HepG2 (cell line): ENCODE results near the gene ATP8B2. TPM values are rescaled to one million over a fixed set of nuclear protein-coding genes. Genes with fewer than 3 reads are reported as not detected.

Experiments
- BCL6 ChIP-seq: IDR thresholded peaks from 2 replicates; pipeline ENCODE4 v1.6.1; 2016; ENCODE audit warnings: missing genetic modification reagents, missing compliant biosample characterization
- CCAR2 ChIP-seq: fragments of 200-400 bp; formaldehyde crosslinking; optimal IDR thresholded peaks from 2 replicates; pipeline ENCODE3; 2018; ENCODE audit warnings: low read depth, mild to moderate bottlenecking, low read length, moderate library complexity
- CENPX ChIP-seq: sonication (generic); formaldehyde crosslinking; IDR thresholded peaks from 2 replicates; pipeline ENCODE4 v1.9.0; 2021; ENCODE audit warnings: mild to moderate bottlenecking, missing genetic modification reagents, moderate library complexity
- DMAP1 ChIP-seq: IDR thresholded peaks from 2 replicates; pipeline ENCODE4 v1.6.1; 2016
- HNRNPUL1 ChIP-seq: fragments of 200-400 bp; formaldehyde crosslinking; IDR thresholded peaks from 2 replicates; pipeline ENCODE4 v1.6.1; 2017; ENCODE audit warnings: low read depth, mild to moderate bottlenecking, low read length, moderate library complexity
- IKZF1 ChIP-seq: fragments of 450-650 bp; IDR thresholded peaks from 2 replicates; pipeline ENCODE4 v1.7.1; 2016
- LCORL ChIP-seq, 2 experiments: fragments of 450-650 bp in 1 of 2; sonication (generic) in 1 of 2; formaldehyde crosslinking in 1 of 2; IDR thresholded peaks; 2 replicates each; pipeline versions ENCODE4 v1.5.0 to v1.6.1; 2017 to 2020; ENCODE audit warnings: antibody characterized with exemption in 1 of 2, missing genetic modification reagents in 1 of 2
- MIXL1 ChIP-seq: IDR thresholded peaks from 2 replicates; pipeline ENCODE4 v1.6.1; 2016
- MXI1 ChIP-seq: IDR thresholded peaks from 3 replicates; pipeline ENCODE4 v1.6.1; 2012; ENCODE audit warnings: low read depth, low read length, inconsistent platforms, borderline replicate concordance
- NFE2 ChIP-seq: sonication (generic); formaldehyde crosslinking; IDR thresholded peaks from 2 replicates; pipeline ENCODE4 v1.4.0; 2020; ENCODE audit warnings: missing genetic modification reagents
- POLR2AphosphoS2 ChIP-seq: IDR thresholded peaks from 2 replicates; pipeline ENCODE4 v1.6.1; 2011; ENCODE audit warnings: low read depth, low read length, improper control_type of control experiment
- SIX4 ChIP-seq: sonication (generic); formaldehyde crosslinking; IDR thresholded peaks from 2 replicates; pipeline ENCODE4 v1.4.0; 2020; ENCODE audit warnings: missing genetic modification reagents
- SUZ12 ChIP-seq: fragments of 150-350 bp; IDR thresholded peaks from 2 replicates; pipeline ENCODE4 v1.6.1; 2014; ENCODE audit warnings: low read depth, low read length
- THYN1 ChIP-seq: sonication (generic); formaldehyde crosslinking; IDR thresholded peaks from 2 replicates; pipeline ENCODE4 v1.8.1; 2023; ENCODE audit warnings: low read depth, mild to moderate bottlenecking, moderate library complexity, missing genetic modification reagents, borderline replicate concordance
- ZFP82 ChIP-seq: sonication (generic); formaldehyde crosslinking; IDR thresholded peaks from 2 replicates; pipeline ENCODE4 v1.5.1; 2020; ENCODE audit warnings: mild to moderate bottlenecking, missing genetic modification reagents, borderline replicate concordance
- ZNF232 ChIP-seq: sonication (generic); formaldehyde crosslinking; IDR thresholded peaks from 2 replicates; pipeline ENCODE4 v1.4.0; 2020; ENCODE audit warnings: missing genetic modification reagents, borderline replicate concordance
- ZNF263 ChIP-seq: sonication (generic); formaldehyde crosslinking; IDR thresholded peaks from 2 replicates; pipeline ENCODE4 v1.4.0; 2020; ENCODE audit warnings: missing genetic modification reagents
- ZNF335 ChIP-seq: sonication (generic); formaldehyde crosslinking; IDR thresholded peaks from 2 replicates; pipeline ENCODE4 v1.4.0; 2020; ENCODE audit warnings: missing genetic modification reagents
- ZNF337 ChIP-seq: sonication (generic); formaldehyde crosslinking; IDR thresholded peaks from 2 replicates; pipeline ENCODE4 v1.5.1; 2020; ENCODE audit warnings: missing genetic modification reagents, low read depth, mild to moderate bottlenecking, borderline replicate concordance
- ZNF776 ChIP-seq: sonication (generic); formaldehyde crosslinking; IDR thresholded peaks from 2 replicates; pipeline ENCODE4 v1.4.0; 2020; ENCODE audit warnings: mild to moderate bottlenecking, missing genetic modification reagents
- ZNF879 ChIP-seq: sonication (generic); formaldehyde crosslinking; IDR thresholded peaks from 2 replicates; pipeline ENCODE4 v1.8.1; 2023; ENCODE audit warnings: missing genetic modification reagents
- polyA plus RNA-seq, 8 experiments: library from polyadenylated mRNA; depleted of rRNA in 3 of 8; stranded (reverse) in 7 of 8; unstranded in 1 of 8; fragments of >200 nt; fragmentation: Illumina TruSeq in 4 of 8; extraction: Trizol in 4 of 8; gene quantifications; 2 replicates each; pipeline versions ENCODE4 v1.2.1 to v1.2.3, GENCODE V29; 2011 to 2016; ENCODE audit warnings: low read depth in 4 of 8, missing spikeins in 1 of 8, mixed read lengths in 1 of 8; ENCODE audit not compliant: insufficient read depth in 1 of 8
- total RNA-seq, 5 experiments: library from RNA; depleted of rRNA; stranded (reverse); fragments of >200 nt; fragmentation: Illumina TruSeq; extraction: Trizol; gene quantifications; 2 replicates each; pipeline ENCODE4 v1.2.3, GENCODE V29; 2016; ENCODE audit warnings: low read depth in 1 of 5
- TF ChIP-seq, protein P1 (sequence below): sonication (generic); formaldehyde crosslinking; IDR thresholded peaks from 2 replicates; pipeline ENCODE4 v1.4.0; 2020; ENCODE audit warnings: missing genetic modification reagents, borderline replicate concordance
- TF ChIP-seq, protein P2 (sequence below): sonication (generic); formaldehyde crosslinking; IDR thresholded peaks from 2 replicates; pipeline ENCODE4 v1.5.0; 2020; ENCODE audit warnings: missing genetic modification reagents
- TF ChIP-seq, protein P3 (sequence below): IDR thresholded peaks from 2 replicates; pipeline ENCODE4 v1.6.1; 2016; ENCODE audit warnings: missing compliant biosample characterization, missing genetic modification reagents, borderline replicate concordance
- TF ChIP-seq, protein P4 (sequence below): sonication (generic); formaldehyde crosslinking; IDR thresholded peaks from 2 replicates; pipeline ENCODE4 v1.8.0; 2022; ENCODE audit warnings: mild to moderate bottlenecking, missing genetic modification reagents, moderate library complexity

Gene ATP8B2
- total and polyA plus RNA-seq, 2 of the 13 experiments (the other 11 are each of a cell fraction or from before 2014, with no cell fraction given): 20.4 to 39.3 TPM

DNA sequence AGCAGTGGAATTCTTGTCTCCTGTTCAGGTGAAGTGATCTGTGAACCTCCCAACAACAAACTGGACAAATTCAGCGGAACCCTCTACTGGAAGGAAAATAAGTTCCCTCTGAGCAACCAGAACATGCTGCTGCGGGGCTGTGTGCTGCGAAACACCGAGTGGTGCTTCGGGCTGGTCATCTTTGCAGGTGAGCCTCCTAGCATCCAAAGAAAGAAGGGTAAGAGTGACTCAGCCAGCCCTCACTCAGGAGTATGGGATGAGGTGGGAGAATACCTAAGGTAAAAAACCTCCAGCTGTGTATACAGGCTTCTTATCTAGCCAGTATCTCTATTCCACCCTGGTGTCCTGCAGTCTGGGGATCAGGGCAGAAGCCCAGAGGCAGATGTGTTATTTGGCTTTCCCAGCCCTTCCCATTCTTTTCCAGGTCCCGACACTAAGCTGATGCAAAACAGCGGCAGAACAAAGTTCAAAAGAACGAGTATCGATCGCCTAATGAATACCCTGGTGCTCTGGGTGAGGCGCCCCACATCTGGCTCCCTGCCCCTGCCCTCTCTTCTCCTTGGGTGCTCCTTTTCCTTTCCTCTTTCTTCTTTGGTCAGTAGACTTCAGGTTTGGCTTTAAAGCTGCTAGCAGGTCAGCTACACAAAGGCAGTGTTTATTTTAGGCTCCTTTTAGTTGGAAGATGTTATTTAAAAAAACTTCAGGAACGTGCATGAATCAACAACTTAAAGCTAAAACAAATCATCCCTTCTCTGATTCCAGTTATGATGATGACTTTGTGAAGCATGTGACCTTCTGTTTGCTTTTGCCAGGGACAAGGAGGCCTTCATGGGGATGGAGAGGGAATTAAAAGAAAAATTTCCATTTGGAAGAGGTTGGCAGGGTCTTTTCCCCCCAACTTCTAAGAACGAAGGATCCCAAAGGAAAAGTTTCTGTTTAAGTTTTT, 9.0 kb downstream of the ATP8B2 start (continued):
- TF ChIP-seq POLR2AphosphoS2: no peak
- TF ChIP-seq BCL6: 0 out of 2 replicates have a peak, but pooled peaks have one; percentile 18
- TF ChIP-seq DMAP1 (CRISPR knock-in tag): 0 out of 2 replicates have a peak, but pooled peaks have one; percentile 18
- no peak for TF ChIP-seq NFE2
- TF ChIP-seq ZFP82 (CRISPR knock-in tag): no peak
- no peak for TF ChIP-seq CCAR2
- no peak for TF ChIP-seq ZNF879
- no peak for TF ChIP-seq IKZF1
- TF ChIP-seq, protein P1, sequence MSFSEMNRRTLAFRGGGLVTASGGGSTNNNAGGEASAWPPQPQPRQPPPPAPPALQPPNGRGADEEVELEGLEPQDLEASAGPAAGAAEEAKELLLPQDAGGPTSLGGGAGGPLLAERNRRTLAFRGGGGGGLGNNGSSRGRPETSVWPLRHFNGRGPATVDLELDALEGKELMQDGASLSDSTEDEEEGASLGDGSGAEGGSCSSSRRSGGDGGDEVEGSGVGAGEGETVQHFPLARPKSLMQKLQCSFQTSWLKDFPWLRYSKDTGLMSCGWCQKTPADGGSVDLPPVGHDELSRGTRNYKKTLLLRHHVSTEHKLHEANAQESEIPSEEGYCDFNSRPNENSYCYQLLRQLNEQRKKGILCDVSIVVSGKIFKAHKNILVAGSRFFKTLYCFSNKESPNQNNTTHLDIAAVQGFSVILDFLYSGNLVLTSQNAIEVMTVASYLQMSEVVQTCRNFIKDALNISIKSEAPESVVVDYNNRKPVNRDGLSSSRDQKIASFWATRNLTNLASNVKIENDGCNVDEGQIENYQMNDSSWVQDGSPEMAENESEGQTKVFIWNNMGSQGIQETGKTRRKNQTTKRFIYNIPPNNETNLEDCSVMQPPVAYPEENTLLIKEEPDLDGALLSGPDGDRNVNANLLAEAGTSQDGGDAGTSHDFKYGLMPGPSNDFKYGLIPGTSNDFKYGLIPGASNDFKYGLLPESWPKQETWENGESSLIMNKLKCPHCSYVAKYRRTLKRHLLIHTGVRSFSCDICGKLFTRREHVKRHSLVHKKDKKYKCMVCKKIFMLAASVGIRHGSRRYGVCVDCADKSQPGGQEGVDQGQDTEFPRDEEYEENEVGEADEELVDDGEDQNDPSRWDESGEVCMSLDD (CRISPR knock-in tag): peak; percentile 23; the same call in 1 of the 2 replicates
- no peak for TF ChIP-seq HNRNPUL1
- TF ChIP-seq, protein P2, sequence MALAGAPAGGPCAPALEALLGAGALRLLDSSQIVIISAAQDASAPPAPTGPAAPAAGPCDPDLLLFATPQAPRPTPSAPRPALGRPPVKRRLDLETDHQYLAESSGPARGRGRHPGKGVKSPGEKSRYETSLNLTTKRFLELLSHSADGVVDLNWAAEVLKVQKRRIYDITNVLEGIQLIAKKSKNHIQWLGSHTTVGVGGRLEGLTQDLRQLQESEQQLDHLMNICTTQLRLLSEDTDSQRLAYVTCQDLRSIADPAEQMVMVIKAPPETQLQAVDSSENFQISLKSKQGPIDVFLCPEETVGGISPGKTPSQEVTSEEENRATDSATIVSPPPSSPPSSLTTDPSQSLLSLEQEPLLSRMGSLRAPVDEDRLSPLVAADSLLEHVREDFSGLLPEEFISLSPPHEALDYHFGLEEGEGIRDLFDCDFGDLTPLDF: no peak
- no peak for TF ChIP-seq ZNF337
- no peak for TF ChIP-seq THYN1
- TF ChIP-seq, protein P3, sequence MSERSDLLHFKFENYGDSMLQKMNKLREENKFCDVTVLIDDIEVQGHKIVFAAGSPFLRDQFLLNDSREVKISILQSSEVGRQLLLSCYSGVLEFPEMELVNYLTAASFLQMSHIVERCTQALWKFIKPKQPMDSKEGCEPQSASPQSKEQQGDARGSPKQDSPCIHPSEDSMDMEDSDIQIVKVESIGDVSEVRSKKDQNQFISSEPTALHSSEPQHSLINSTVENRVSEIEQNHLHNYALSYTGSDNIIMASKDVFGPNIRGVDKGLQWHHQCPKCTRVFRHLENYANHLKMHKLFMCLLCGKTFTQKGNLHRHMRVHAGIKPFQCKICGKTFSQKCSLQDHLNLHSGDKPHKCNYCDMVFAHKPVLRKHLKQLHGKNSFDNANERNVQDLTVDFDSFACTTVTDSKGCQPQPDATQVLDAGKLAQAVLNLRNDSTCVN (CRISPR knock-in tag): no peak
- peak; percentile 86 for TF ChIP-seq ZNF263
- TF ChIP-seq MXI1: 0 out of 3 replicates have a peak, but pooled peaks have one; percentile 21
- TF ChIP-seq, protein P4, sequence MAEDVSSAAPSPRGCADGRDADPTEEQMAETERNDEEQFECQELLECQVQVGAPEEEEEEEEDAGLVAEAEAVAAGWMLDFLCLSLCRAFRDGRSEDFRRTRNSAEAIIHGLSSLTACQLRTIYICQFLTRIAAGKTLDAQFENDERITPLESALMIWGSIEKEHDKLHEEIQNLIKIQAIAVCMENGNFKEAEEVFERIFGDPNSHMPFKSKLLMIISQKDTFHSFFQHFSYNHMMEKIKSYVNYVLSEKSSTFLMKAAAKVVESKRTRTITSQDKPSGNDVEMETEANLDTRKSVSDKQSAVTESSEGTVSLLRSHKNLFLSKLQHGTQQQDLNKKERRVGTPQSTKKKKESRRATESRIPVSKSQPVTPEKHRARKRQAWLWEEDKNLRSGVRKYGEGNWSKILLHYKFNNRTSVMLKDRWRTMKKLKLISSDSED (CRISPR knock-in tag): no peak
- no peak for TF ChIP-seq MIXL1 (CRISPR knock-in tag)
- no peak for TF ChIP-seq SUZ12
- no peak for TF ChIP-seq ZNF232 (CRISPR knock-in tag)
- no peak for TF ChIP-seq LCORL (IDR thresholded peaks at IDR 0.05)
- peak; percentile 90 for TF ChIP-seq LCORL (CRISPR knock-in tag; IDR thresholded peaks at IDR 0.05)
- TF ChIP-seq CENPX (CRISPR knock-in tag): no peak
- TF ChIP-seq ZNF335 (CRISPR knock-in tag): no peak
- TF ChIP-seq SIX4 (CRISPR knock-in tag): 0 out of 2 replicates have a peak, but pooled peaks have one; percentile 17
- TF ChIP-seq ZNF776 (CRISPR knock-in tag): no peak
